Inferior parietal cortex (tissue), 1 donor: Measurements from ENCODE around the gene PAPPA.

ENCODE experiments used
- DNase-seq: peaks from one replicate; pipeline ENCODE4 v3.0.0-alpha.2; 2016; ENCODE audit errors: extremely low spot score

The PAPPA gene

DNA sequence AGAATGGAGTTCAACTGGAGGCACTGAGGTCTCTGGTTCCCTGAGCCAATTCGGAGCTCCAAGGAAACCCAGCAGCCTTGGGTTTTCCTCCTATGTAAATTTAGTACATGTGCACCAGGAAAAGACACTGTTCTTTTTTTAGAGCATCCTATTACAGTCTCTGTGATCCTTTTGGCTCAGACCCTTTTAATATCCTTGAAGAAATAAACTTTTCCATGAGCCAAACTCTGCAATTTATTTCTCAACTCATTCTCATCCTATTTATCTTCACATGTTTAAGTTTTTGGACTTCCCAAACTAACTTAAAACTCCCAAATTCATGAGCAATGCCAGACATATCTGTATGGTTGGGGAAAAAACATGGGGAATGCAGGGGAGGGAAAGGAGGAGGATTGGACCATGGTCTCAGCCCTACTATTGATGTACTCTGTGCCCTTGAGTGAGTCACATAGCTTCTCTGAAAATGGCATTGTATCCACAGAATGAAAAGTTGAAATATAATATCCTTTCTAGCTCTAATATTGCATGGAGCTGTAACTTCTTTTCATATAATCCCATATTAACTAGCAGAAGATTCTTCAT, 76.6 kb downstream of the PAPPA start:
- DNase-seq: no peak

DNA sequence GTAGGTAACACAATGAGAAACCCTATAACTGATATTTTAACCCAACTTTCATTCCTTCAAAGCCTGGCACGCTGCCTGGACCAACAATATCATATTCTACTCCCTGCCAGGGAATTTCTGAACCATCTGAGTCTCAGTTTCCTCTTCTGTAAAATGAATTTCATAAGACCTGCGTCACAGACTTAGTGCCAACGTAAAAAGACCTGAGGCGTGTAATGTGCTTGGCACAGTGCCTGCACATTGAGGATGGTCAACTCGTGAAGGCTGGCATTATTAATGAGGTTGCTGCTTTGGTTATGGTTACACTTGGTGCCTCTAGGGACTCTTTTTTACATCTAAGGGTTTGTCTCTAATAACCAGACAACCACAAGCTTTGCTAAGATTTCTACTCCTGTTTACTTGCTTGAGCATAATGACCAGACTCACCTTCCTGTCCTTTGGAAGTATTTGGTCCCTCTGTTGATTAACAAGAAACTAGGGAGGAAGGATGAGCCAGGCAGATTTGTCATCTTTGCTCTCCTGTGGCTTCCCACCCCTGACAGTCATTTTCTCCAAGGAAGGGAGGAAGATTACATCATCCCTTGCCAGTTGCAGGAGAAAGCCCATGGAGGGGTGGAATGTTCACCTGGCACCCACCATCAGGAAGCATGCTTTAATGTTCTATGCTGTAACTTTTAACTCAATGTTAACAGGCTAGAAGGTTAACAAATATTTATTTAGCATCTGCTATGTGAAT, 79.0 kb downstream of the PAPPA start:
- no peak for DNase-seq

DNA sequence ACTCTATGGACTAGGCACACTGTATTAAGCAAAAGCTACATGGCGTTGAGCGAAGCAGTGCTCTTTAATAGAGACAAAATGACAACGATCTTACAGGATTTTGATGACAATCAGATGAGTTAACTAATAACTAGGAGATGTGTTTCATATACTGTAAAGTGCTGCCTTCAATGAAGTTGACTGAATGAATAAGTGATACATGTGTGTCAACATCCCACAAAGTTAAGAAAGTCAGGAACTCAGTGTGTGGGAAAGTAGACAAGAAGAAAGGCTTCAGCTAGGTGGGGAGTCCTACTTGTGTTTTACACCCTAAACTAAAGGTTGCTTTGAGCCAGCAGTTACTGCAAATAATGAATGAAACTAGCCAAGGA, 79.6 kb downstream of the PAPPA start:
- DNase-seq: no peak

DNA sequence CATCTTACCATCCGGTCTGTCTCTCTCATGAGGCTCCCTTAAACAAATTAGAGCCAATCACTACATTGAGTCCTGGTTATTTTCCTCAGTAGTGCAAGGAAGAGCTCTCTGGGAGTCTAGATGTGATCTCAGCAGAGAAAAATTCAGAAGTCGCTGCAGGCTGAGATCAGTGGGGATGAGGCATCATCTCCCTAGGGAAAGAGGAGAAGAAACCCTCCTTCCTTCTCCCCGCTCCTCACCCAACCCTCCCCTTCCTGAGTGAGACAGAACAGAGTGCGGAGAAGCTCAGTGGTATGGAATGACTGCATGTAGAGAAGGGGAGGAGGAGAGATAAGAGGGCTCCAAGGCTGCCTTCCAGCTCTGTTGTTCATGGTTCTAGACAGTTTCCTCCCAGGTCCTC, 80.5 kb downstream of the PAPPA start:
- DNase-seq: no peak

DNA sequence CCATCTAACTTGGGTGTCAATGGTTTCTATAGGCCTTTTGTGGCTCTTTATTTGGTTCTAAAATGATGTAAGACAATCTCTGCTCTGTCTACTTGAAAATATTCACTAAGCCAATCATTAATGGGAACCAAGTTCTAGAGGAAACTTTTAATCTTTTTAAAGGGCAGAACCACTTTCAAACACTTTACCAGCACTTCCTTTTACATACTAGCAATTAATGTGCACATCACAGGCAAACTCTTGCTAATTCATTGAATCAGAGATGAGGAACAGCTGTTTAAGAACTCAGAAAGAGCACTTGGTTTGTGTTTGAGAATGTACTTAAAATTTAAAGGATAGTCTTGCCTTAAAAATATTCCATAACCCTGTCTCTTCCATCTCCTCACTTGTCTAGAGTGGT, 83.4 kb downstream of the PAPPA start:
- DNase-seq: no peak

- DNase-seq: no peak
Observed at GRCh38 chr9:116237456-116237855, 83.9 kb downstream of the PAPPA start.

DNA sequence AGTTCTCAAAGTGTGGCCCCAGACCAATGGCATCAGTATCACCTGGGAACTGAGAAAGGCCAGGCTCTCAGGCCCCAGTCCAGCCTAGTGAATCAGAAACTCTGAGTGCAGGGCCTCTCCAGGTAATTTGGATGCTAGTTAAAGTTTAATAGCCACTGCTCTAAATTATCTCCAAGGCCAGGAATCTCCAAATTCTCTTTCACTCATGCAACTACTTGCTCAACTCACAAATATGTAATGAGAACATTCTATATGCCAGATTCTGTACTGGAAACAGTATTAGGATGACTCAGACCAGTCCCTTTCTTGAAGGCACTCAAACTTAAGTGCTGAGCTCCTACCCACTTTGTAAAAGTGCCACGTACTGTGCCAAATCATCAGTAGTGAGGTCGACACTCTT, 84.6 kb downstream of the PAPPA start:
- no peak for DNase-seq

DNA sequence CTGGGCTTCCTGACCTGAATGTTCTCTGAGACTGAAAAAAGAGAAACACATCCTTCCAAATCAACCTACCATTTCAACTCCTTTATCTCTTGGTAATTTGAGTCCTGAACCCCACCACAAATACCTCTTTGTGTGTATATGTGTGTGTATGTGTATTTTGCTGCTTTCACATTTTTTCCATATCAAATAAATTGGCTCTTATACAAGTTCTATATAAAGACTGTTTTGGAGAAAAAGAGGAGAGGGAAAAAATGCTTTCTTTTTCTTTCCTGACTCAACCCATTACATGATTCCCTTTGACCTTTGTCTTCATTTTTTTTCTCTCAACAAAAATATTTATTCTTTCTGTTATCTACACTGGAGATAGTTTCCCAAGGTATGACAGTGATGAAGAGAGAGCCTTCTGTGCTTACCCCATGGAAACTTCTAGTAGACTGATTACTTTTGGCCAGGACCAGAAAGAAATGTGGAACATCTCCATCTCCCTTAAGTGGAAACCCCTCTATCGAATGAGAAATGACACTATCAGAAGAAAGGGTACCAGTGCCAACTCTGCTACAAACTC, 85.3 kb downstream of the PAPPA start:
- DNase-seq: no peak

DNA sequence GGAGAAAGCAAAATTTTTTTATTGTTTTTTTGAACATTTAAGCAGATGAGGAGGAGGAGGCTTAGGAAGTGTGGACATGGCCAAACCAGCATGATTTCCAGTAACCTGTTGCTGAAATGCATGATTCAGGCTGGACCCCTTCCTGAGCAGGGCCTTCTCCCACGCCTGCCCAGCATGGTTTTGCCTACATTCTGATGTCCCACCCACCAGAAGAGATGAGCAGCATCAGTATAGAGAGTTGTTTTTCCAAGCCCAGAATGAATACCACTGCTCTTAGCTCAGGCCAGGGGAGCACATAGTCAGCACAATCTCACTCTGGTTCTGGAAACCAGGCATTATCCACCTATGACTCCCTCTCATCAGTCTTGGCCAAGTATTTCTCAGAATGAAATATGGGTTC, 90.1 kb downstream of the PAPPA start:
- DNase-seq: no peak

DNA sequence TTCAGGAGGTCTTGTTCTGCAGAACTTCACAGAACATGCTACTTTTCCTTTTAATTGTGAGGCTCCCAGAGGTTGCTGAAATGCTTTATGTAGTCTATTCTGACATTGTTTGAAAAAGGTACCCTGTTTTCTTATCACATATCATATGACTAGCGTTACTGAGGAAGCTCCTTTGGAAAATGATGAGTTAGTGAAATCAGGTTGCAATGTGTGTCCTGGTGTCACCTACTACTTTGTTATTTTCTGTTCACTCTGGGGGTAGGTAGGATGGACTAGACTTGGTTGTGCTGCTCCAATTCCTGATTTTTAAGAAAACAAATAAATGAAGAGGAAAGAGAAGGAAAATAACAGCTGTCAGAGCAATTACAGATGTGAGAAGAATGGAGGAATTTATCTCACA, 93.7 kb downstream of the PAPPA start:
- DNase-seq: no peak

DNA sequence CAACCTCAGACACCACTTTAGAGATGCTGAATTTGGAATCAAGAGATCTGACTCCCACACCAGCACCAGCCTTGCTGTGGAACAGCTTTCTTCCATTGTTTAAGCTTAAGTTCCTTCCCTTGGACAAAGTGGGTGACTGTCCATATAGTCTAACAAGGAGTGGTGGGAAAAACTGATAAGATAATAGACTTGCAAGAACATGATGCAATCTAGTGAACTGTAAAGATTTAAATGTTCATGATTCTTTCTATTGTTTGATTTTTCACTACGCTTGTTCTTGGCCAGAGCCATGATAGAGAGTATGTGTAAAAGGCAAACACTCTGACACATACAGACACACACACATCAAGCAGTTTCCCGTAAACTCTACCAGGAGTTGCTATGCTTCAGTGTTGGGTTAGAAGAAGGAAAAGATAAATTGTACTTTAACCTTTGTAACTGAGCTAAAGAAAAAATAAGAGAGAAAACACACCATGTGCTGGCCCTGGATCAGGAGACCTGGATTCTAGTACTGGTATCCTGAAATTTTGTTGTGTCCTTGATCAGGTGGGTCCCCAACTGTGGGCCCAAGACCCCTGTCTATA, 94.3 kb downstream of the PAPPA start:
- no peak for DNase-seq

GRCh38 chr9:116250891-116251290, 97.3 kb downstream of the PAPPA start:
- no peak for DNase-seq

DNA sequence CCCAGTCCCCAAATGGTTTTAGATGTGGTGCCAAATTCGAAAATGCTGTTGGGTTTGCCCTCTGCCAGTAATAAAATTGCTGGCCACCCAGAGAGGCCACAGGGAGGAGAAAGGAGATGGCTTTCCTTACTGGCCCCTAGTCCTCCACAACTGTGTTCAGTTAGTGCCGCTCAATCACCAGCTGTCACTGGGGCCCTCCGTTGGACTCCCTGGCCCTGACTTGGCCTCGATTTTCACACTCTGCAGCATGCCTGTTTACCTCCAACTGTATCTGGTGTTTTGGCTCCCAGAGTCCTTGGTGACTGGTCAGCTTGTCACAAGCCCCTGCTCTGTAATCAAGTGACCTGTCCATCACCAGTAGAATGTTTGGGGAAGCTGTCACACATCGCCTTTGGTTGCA, 97.8 kb downstream of the PAPPA start:
- DNase-seq: no peak

DNA sequence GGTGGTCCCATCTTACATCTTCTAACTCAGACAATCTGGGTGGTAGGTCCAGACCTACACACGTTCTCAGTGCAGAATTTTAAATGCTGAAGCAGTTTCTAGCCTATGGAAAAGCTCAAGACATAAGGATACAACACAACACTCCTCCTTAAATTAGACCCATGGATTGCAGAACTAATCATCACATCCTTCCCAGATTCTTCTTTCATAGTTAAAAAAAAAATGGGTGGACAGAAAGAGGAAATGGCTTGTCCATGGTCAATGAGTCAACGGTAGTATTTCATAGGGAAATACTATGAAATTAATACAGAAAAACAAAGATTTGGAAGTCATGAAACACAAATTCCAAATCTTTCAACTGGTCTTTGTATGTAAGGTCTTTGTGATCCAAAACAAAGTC, 106.9 kb downstream of the PAPPA start:
- no peak for DNase-seq

- DNase-seq: no peak
Observed at GRCh38 chr9:116262448-116262847, 108.9 kb downstream of the PAPPA start.

DNA sequence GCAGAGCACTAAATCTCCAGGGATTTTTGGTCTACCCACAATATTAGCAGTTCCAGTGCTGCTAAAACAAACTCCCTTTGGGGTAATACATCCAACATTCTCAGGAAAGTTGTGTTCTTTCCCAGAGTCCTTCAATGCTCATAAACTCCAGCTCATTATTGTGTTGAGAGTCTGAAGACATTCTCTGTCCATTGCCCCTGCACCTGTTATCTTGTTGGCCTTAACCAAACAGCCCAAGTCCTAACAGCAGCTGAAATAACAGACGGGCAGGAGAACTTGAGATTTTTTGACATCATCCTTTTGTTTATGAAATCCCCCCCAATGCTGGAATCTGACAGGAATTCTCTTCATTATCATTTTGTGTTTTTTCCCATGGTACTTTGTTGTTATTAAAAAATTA, 110.8 kb downstream of the PAPPA start:
- no peak for DNase-seq

GRCh38 chr9:116267021-116267420, 113.4 kb downstream of the PAPPA start:
- no peak for DNase-seq

DNA sequence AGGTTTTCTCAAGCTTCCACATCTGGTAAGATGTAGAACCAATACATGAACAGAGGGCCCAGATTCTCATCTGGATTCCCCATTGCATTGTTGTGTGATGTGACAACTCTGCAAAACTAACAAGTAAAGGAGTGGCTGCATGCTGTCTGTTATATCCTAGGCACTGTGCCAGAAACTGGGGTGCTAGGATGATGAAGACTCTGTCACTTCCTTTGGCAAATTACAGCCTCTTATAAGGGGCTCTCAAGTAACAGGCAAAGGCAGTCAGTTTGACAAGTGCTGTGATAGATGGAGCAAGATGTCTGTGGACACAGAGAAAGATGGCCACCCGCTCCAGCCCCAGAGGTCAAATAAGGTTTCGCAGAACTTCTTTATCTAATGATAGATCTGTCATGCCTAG, 115.7 kb downstream of the PAPPA start:
- no peak for DNase-seq

GRCh38 chr9:116270546-116270945, 117.0 kb downstream of the PAPPA start:
- DNase-seq: no peak

DNA sequence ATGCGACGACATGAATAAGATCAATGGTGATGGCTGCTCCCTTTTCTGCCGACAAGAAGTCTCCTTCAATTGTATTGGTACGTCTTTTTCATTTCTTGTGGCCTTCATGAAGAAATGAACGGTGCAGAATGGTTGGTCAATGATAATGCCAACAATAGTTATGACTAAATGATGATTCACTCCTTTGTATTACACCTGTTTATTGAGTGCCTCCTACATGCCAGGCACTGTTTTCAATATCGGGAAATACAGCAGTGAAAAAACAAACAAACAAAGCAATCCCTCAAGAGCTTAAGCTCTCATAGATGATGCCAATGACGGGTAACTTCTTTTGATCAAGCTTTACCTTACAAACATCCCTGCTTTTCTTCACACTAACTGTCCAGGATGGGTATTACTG, 117.7 kb downstream of the PAPPA start:
- DNase-seq: no peak

DNA sequence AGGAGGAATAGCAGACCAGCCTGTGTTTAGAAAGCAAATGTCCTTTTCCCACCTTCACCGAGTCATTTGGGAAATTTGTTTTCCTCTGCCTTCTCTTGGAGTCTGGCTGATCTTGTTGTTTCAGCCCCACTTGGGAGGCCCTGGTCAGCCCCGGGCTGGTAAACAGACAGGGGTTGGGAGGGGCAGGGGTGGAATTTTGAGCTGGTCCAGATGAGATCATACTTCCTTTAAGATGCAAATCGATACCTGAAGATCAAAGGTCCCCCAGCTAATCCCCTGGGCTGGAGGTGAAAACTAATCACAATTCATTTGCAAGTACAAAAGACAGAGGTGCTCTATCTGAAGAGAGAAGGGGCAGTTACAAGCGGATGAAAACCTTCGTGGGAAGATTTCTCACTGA, 118.4 kb downstream of the PAPPA start:
- DNase-seq: no peak

DNA sequence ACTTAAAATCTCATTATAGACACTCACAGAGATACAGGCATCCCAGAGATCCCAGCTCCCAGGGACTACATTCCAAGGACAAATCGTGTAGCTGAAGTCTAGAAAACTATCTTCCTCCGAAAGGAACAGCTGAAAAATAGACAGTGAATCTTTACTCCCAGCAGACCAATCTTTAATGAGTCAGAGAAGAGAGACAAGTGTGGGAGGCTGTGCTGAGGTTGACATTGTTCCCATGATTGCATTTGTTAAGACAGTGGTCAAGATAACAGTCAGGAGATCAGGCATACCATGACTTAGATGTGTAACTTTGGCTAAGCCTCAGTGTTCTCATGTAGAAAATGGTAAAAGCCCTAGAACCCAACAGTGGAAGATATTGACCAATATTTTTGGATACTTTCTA, 120.7 kb downstream of the PAPPA start:
- no peak for DNase-seq
